ENCODE data around the gene ITGA11. TPM values are rescaled to one million over a fixed set of nuclear protein-coding genes. Genes with fewer than 3 reads are reported as not detected.

ITGA11 gene
- polyA plus RNA-seq, 6 donors from 2014 or later = 0.04 TPM; not detected in 5

GRCh38 chr15:68375716-68376220, 56.2 kb downstream of the ITGA11 start:
- H3K36me3 Mint-ChIP-seq = no peaks in the 10 kb centered on the region
- no peaks in the 10 kb centered on the region for H3K27me3 Mint-ChIP-seq
- peaks cover 11 to 13% (median 12%) of the 10 kb centered on the region in 3 donors for H3K4me1 Mint-ChIP-seq
- peaks cover 0 to 3% (median 0%) of the 10 kb centered on the region in 7 donors for H3K9me3 Mint-ChIP-seq
- DNase-seq = no peak
- no peak overlapping the region for H3K27ac Mint-ChIP-seq
- H3K4me3 Mint-ChIP-seq = no peak overlapping the region
- no peak for ATAC-seq (ENCODE audit: low read depth in 2 of 2)

GRCh38 chr15:68375191-68375631, 56.8 kb downstream of the ITGA11 start:
- peaks cover 11 to 12% (median 12%) of the 10 kb centered on the region in 3 donors for H3K4me1 Mint-ChIP-seq

GRCh38 chr15:68374168-68374745, 57.7 kb downstream of the ITGA11 start:
- H3K4me3 Mint-ChIP-seq = no peak overlapping the region
- no peaks in the 10 kb centered on the region for H3K27me3 Mint-ChIP-seq
- no peak overlapping the region for H3K27ac Mint-ChIP-seq
- DNase-seq (no peak), ATAC-seq (ENCODE audit: low read depth in 2 of 2) (no peak)
- peaks cover 0 to 3% (median 0%) of the 10 kb centered on the region in 7 donors for H3K9me3 Mint-ChIP-seq
- peaks cover 4 to 10% (median 4%) of the 10 kb centered on the region in 3 donors for H3K4me1 Mint-ChIP-seq
- H3K36me3 Mint-ChIP-seq = no peaks in the 10 kb centered on the region

More at GRCh38 chr15:68375191-68375631, 56.8 kb downstream of the ITGA11 start:
- no peak for ATAC-seq (ENCODE audit: low read depth in 2 of 2)
- Mint-ChIP-seq H3K9me3 (peaks cover 0 to 3% (median 0%) of the 10 kb centered on the region in 7 donors), H3K27me3 (no peaks in the 10 kb centered on the region), H3K4me3 (no peak overlapping the region), H3K27ac (no peak overlapping the region), H3K36me3 (no peaks in the 10 kb centered on the region)
- DNase-seq = no peak

- Mint-ChIP-seq H3K36me3 (no peaks in the 10 kb centered on the region), H3K27ac (no peak overlapping the region), H3K9me3 (peaks cover 0 to 3% (median 0%) of the 10 kb centered on the region in 7 donors), H3K27me3 (peaks cover 0 to 7% (median 0%) of the 10 kb centered on the region in 3 donors), H3K4me1 (peaks cover 0 to 4% (median 0%) of the 10 kb centered on the region in 3 donors), H3K4me3 (no peak overlapping the region)
- no peak for ATAC-seq (ENCODE audit: low read depth in 2 of 2)
- no peak for DNase-seq
Measured at GRCh38 chr15:68373028-68373427, 58.9 kb downstream of the ITGA11 start.

GRCh38 chr15:68372291-68372811, 59.6 kb downstream of the ITGA11 start:
- Mint-ChIP-seq H3K27me3 (peaks cover 0 to 11% (median 2%) of the 10 kb centered on the region in 3 donors), H3K4me3 (no peak overlapping the region)

GRCh38 chr15:68371851-68372250, 60.1 kb downstream of the ITGA11 start:
- H3K27ac Mint-ChIP-seq = no peak overlapping the region
- DNase-seq (no peak), ATAC-seq (ENCODE audit: low read depth in 2 of 2) (no peak)
- H3K9me3 Mint-ChIP-seq = peaks cover 0 to 3% (median 0%) of the 10 kb centered on the region in 7 donors
- no peak overlapping the region for H3K4me3 Mint-ChIP-seq
- H3K4me1 Mint-ChIP-seq = peaks cover 4 to 7% (median 6%) of the 10 kb centered on the region in 3 donors
- H3K27me3 Mint-ChIP-seq = peaks cover 0 to 14% (median 6%) of the 10 kb centered on the region in 3 donors
- no peaks in the 10 kb centered on the region for H3K36me3 Mint-ChIP-seq

More at GRCh38 chr15:68372291-68372811, 59.6 kb downstream of the ITGA11 start:
- DNase-seq = no peak
- H3K9me3 Mint-ChIP-seq = peaks cover 0 to 3% (median 0%) of the 10 kb centered on the region in 7 donors
- H3K4me1 Mint-ChIP-seq = peaks cover 0 to 2% (median 2%) of the 10 kb centered on the region in 3 donors
- no peak overlapping the region for H3K27ac Mint-ChIP-seq
- no peaks in the 10 kb centered on the region for H3K36me3 Mint-ChIP-seq
- no peak for ATAC-seq (ENCODE audit: low read depth in 2 of 2)

GRCh38 chr15:68371160-68371559, 60.8 kb downstream of the ITGA11 start:
- ATAC-seq (ENCODE audit: low read depth in 2 of 2) = no peak
- Mint-ChIP-seq H3K4me3 (no peak overlapping the region), H3K9me3 (peaks cover 0 to 3% (median 0%) of the 10 kb centered on the region in 7 donors), H3K27ac (no peak overlapping the region), H3K4me1 (peaks cover 6 to 12% (median 11%) of the 10 kb centered on the region in 3 donors), H3K27me3 (peaks cover 0 to 14% (median 6%) of the 10 kb centered on the region in 3 donors), H3K36me3 (no peaks in the 10 kb centered on the region)
- DNase-seq = no peak

- H3K36me3 Mint-ChIP-seq = no peaks in the 10 kb centered on the region
- peak overlapping the region in 1 of 6 donors; percentile 16 for H3K27ac Mint-ChIP-seq
- H3K4me3 Mint-ChIP-seq = no peak overlapping the region
- H3K27me3 Mint-ChIP-seq = peaks cover 0 to 14% (median 6%) of the 10 kb centered on the region in 3 donors
- no peak for ATAC-seq (ENCODE audit: low read depth in 2 of 2)
- DNase-seq = no peak
- H3K9me3 Mint-ChIP-seq = peaks cover 0 to 3% (median 0%) of the 10 kb centered on the region in 7 donors
- peaks cover 6 to 13% (median 12%) of the 10 kb centered on the region in 3 donors for H3K4me1 Mint-ChIP-seq
Measured at GRCh38 chr15:68370768-68371151, 61.2 kb downstream of the ITGA11 start.

- no peak for ATAC-seq (ENCODE audit: low read depth in 2 of 2)
- H3K27me3 Mint-ChIP-seq = peaks cover 0 to 14% (median 6%) of the 10 kb centered on the region in 3 donors
- peaks cover 0 to 3% (median 0%) of the 10 kb centered on the region in 7 donors for H3K9me3 Mint-ChIP-seq
- no peak overlapping the region for H3K27ac Mint-ChIP-seq
- peaks cover 8 to 19% (median 14%) of the 10 kb centered on the region in 3 donors for H3K4me1 Mint-ChIP-seq
- no peak for DNase-seq
- no peaks in the 10 kb centered on the region for H3K36me3 Mint-ChIP-seq
- no peak overlapping the region for H3K4me3 Mint-ChIP-seq
Measured at GRCh38 chr15:68369931-68370767, 61.8 kb downstream of the ITGA11 start.

- no peak overlapping the region for H3K27ac Mint-ChIP-seq
- H3K36me3 Mint-ChIP-seq = no peaks in the 10 kb centered on the region
- H3K4me3 Mint-ChIP-seq = no peak overlapping the region
- no peak for DNase-seq
- peaks cover 11 to 20% (median 15%) of the 10 kb centered on the region in 3 donors for H3K4me1 Mint-ChIP-seq
- H3K27me3 Mint-ChIP-seq = peaks cover 0 to 14% (median 6%) of the 10 kb centered on the region in 3 donors
- ATAC-seq (ENCODE audit: low read depth in 2 of 2) = no peak
- peaks cover 0 to 3% (median 0%) of the 10 kb centered on the region in 7 donors for H3K9me3 Mint-ChIP-seq
Measured at GRCh38 chr15:68368731-68369435, 63.1 kb downstream of the ITGA11 start.

GRCh38 chr15:68367992-68368391, 64.0 kb downstream of the ITGA11 start:
- peak overlapping the region in 1 of 8 donors; percentile 77 for H3K4me3 Mint-ChIP-seq
- ATAC-seq (ENCODE audit: low read depth in 2 of 2) = no peak
- no peak for DNase-seq
- no peaks in the 10 kb centered on the region for H3K9me3 Mint-ChIP-seq
- H3K27ac Mint-ChIP-seq = peak overlapping the region in 1 of 6 donors; percentile 67
- H3K36me3 Mint-ChIP-seq = no peaks in the 10 kb centered on the region
- H3K4me1 Mint-ChIP-seq = peaks cover 11 to 20% (median 15%) of the 10 kb centered on the region in 3 donors
- H3K27me3 Mint-ChIP-seq = peaks cover 0 to 14% (median 6%) of the 10 kb centered on the region in 3 donors

- no peaks in the 10 kb centered on the region for H3K36me3 Mint-ChIP-seq
- H3K4me1 Mint-ChIP-seq = peaks cover 11 to 20% (median 15%) of the 10 kb centered on the region in 3 donors
- peaks cover 0 to 14% (median 6%) of the 10 kb centered on the region in 3 donors for H3K27me3 Mint-ChIP-seq
- peak overlapping the region in 2 of 6 donors; percentile 27 to 92 for H3K27ac Mint-ChIP-seq
- ATAC-seq (ENCODE audit: low read depth in 2 of 2) (no peak), DNase-seq (no peak)
- H3K4me3 Mint-ChIP-seq = peak overlapping the region in 2 of 8 donors; percentile 2 to 74
- H3K9me3 Mint-ChIP-seq = no peaks in the 10 kb centered on the region
Measured at GRCh38 chr15:68367226-68367625, 64.7 kb downstream of the ITGA11 start.
